NCI-H1694 (cell line): ENCODE measurements around the gene ASPA.
"Not testable (repeated sequence)": the region's sequence is repeated elsewhere in the genome, so short reads cannot be mapped to it uniquely, and the experiment has no call there.

Experiments
- DNase-seq: peaks from one replicate; lab custom pipeline; 2025; lab: John Stamatoyannopoulos, UW

Gene ASPA

GRCh38 chr17:3507869-3508268 lies 32.1 kb downstream of the ASPA start:
- DNase-seq, result no peak

- no peak for DNase-seq
These were observed 34.3 kb downstream of the ASPA start for GRCh38 chr17:3510090-3510489.

DNA sequence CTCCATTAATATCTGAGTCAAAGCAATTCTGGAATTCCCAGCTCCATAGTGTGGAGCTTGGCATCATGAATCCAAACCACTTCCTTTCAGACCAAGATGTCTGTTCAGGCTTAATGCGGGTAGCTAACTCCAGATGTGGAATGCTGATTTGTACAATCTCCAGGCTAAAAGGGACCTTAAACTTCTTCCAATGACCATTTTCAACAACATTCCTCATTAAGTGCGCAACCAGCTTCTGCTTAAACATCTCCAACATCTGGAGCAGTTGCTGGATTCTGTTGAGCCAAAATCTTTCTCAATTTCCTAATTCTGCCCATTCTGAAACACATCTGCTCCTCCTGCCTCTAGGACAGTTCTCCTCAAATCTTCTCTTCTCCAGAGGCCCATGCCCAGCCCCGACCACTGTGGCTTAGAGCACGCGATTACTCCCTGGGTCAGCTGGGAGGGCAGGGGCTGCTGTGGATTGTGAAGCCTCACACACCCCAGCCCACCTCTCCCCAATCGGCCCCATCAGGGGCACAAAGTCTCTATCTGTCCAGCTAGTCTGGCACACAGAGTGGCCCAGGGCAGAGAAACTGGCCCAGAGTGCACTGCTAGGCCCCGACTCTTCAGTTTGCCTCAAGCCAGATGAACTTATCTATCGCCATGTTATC lies 36.2 kb downstream of the ASPA start:
- no peak for DNase-seq

- no peak for DNase-seq
These were observed 36.8 kb downstream of the ASPA start for GRCh38 chr17:3512505-3513171.

DNA sequence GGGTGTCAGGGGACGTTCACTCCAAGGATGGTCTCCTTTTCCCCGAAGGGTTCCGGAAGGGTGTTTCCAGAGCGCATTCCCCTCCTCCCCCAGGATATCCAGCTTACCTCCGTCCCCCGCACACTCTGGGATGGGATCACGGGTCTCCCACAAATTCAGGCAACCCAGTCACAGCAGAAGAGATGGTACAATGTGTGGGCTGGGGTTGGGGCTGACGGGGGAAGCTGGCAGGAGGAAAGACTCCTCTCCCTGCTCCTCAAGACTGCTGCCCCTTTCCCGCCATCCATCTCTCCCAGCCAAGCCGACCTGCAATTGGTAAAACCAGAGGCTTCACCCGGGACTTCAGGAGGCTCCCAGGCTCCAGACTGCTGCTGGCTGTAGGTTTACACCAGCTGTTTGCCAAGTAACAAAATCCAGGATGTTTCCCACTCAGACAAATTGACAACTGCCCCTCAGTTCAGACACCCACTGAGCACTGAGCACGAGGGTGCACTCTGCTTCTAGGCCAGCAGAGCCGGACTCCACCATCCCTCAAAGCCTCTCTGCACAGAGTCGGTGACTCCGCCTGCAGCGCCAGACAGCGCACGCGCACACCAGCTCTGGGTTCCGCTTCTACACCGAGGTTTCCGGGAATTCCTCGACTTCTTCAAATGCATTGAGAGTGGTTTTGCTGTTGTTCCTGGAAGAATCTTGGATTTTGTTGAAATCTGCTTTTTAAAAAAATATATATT lies 37.7 kb downstream of the ASPA start:
- no peak for DNase-seq

DNA sequence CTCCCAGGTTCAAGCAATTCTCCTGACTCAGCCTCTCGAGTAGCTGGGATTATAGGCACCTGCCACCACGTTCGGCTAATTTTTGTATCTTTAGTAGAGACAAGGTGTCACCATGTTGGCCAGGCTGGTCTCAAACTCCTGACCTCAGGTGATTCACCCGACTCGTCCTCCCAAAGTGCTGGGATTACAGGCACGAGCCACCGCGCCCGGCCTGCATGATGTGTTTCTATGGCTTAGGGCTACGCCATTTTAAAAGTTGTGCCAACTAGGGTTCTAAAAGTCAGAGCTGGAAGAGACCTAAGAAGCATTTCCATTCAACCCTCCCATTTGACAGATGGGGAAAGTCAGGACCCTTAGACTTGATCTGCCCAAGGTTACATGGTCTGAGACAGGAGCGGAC lies 38.4 kb downstream of the ASPA start:
- DNase-seq, result not testable (repeated sequence)

GRCh38 chr17:3514873-3515272 lies 39.1 kb downstream of the ASPA start:
- DNase-seq, result no peak

- not testable (repeated sequence) for DNase-seq
These were observed 43.7 kb downstream of the ASPA start for GRCh38 chr17:3519472-3519871.

- DNase-seq, result no peak
These were observed 48.2 kb downstream of the ASPA start for GRCh38 chr17:3524024-3524423.

DNA sequence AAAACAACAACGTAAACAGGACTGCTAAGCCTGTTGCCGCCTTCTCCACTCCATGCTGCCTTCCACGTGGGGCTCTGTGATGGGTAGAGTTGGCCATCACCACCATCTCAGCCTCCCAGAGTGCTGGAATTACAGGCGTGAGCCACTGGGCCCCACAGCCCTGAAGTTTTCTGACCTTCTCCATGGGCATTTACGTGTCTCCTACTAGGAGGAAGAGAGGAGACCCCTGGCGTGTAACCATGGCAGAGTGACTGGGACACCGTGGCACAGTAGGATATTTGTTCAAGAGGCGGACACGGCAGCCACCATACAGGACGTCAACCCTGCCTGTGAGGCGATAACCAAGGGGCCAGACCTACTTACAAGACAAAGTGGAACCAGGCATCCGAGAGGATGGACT lies 50.7 kb downstream of the ASPA start:
- no peak for DNase-seq

DNA sequence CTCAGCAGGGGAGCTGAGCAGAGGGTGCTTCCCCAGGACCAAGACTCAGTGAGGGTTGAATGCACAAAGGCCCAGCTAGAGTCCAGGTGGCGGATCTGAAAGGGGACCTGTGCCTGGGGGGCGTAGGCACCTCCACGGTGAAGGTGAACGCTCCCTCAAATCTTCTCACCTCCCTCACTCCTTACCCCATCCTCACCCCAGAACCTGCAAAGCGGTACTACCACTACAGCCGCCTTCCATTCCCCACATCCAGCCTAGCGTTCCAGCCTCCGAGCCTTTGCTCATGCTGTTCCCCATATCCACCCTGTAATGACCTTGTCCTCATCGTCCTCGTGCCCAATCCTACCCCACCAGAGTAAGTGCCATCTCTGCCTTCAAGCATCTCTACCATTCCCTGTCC lies 51.2 kb downstream of the ASPA start:
- DNase-seq, result no peak

DNA sequence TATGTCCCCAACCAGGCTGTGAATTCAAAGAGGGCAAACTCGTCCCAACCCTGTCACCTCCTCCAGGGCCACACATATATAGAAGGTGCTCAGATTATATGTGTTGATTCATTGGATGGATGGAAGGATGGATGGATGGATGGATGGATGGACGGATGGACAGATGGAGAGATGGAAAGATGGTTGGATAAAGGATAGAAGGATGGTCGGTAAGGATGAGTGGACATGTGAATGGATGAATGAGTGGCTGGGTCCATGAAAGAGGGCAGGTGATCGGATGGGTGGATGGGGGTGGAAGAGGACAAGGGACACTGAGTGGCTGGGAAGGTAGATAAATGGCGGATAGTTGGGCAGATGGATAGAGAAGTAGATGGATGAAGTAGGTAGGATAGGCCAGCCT lies 51.7 kb downstream of the ASPA start:
- no peak for DNase-seq

GRCh38 chr17:3527896-3528295 lies 52.1 kb downstream of the ASPA start:
- no peak for DNase-seq

- DNase-seq, result no peak
These were observed 52.6 kb downstream of the ASPA start for GRCh38 chr17:3528403-3528851.

DNA sequence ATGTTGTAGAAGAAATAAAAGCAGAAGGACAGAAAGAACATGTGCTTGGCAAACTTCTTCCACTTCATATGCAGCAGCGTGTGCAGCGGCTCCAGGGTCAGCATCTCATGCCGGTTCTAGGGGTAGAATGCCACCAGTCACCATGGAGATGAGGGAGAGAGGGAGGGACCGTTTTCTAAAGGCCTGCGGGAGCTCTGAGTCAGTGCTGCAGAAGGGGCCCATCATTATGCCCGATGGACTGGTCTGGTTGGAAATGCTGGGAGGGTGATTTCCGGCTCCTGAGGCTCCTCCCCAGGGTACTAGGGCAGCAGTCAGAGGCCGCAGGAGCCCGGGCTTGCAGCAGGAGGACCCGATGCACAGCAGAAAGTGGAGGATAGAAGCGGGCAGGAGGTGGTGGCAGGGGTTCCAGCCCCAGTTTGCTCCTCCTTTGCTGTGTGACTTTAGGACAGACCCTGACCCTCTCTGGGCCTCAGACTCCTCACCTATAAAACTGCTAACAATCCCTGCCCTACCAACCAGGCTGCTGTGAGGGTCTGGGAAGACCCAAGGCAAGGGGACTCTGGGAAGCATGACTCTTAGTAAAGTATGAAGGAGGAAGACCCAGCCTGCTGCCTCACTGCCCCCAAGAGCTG lies 53.2 kb downstream of the ASPA start:
- DNase-seq, result no peak

DNA sequence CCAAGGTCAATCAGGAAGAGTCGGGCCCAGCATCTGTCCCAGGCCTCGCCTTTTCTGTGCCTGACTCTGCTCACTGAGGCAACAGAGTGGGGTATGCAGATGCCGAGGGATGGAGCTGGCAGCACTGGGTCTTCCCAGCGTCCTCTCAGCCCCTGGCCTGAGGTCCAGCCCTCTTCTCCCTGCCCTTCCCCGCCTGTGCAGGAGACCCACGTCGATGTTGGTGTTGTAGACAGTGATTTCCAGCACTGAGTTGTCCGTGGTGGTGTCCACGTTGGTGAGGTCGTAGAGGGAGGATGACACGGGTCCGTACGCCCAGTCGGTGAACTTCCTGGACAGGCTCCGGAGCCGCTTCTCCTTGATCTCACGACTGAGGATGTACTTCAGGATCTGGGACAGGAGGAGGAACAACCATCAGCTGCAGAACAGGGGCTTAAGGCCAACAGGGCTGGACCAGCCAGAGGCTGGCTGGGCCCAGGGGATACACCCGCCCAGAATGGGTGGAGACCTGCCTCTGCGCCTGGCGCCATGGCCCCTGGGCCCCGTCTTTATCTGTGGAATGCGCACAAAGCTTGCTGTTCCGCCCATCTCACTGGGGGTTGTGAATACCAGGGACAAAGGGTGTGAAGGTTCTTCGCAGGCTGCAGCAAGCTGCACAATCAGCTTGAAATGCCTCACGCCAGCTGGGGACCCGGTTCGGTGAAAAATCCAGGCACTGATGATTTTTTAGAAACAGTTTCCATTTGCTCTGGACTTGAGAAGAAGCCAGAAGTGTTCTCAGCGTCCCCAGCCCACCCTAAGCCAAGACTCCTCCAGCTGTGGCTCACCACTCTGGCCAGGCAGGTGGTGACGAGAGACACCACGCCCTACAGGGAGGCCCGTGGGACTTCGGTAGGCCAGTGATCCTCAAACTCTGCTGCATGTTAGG lies 54.3 kb downstream of the ASPA start:
- no peak for DNase-seq

DNA sequence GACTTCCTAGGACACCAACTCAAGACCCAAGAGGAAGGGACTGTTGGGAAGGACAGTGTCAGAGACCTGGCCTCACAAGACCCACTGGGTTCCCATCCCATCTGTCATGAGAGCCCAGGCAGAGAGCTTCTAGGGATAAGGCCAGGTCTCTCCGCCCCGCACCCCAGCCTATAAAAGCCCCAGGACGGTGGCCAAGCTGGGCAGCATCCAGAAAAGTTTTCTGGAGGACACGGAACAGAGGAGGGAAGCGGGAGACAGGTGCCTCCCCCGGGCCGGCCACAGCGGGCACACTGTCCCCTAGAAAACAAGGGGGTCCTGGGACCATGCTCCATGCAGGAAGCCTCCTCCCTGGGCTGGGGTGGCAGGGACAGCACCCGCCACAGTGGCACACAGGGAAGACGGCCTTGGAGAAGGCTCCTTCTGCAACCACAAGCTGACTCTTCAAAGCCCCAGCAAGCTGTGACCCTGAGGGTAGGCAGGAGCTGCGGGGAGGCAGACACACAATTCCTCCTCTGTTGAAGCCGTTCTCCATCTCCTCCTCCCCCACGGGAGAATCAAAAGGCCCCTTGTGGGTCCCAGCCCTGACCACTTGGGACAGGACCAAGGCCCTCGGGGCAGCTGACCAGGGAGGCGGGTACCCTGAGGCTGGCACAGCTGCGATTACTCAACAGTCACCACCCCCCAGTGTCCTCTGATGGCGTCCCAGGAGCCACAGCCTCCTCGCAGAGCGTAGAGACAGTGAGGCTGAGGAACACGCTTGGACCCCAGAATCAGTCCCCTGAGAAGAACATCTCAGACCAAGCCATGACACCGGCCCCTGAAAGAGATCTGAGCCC lies 55.7 kb downstream of the ASPA start:
- no peak for DNase-seq

DNA sequence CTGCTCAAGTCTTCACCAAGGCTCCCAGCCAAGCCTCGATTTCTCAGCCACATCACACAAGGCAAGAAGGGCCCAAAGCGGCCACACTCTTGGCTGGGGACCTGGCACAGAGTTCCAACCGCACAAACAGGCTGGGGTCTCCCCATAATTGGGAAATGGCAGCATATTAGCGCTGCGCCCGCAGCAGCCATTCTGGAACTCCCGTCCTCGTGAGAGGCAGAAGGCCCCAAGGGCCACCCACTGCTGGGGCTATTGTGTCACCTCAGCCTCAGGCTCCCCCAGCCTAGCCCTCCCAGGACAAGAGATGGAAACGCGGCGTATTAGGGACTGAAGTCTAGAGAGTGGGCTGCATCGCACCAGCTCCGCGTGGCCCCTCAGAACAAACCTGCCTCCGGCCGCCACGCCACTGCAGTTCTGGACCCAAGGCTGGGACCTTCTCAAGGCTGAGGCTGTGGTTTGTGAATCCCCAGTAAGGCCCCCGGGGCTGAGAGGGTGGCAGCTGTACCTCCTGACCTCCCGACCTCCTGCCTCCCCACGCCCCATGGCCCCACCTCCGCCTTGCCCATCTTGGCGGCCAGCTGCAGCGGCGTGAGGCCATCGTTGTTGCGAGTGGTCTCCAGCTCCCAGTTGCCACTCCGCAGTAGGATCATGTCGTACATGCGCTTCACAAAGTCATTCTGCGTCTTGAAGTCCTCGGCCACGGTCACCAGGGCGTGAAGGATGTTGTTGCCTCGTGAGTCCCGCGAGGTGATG lies 56.5 kb downstream of the ASPA start:
- no peak for DNase-seq

DNA sequence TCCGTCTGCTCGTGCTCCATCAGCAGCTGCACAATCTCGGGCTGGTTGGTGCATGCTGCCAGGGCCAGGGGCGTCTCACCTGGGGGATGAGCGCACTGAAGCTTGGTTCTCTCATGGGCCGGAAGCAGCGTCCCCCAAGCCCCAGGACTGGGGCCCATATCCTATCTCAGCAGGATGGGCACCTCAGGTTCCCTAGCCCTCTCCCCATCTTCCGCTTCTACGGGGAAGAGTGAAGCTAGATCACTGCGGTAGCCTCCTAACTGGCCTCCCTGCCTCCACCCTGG lies 57.0 kb downstream of the ASPA start:
- DNase-seq, result no peak

GRCh38 chr17:3533752-3534151 lies 58.0 kb downstream of the ASPA start:
- no peak for DNase-seq
